COR-L47 (cell line): ENCODE results near the gene KLK7.

Experiments used
- DNase-seq: peaks from one replicate; lab custom pipeline; 2025; lab: John Stamatoyannopoulos, UW

KLK7 gene

DNA sequence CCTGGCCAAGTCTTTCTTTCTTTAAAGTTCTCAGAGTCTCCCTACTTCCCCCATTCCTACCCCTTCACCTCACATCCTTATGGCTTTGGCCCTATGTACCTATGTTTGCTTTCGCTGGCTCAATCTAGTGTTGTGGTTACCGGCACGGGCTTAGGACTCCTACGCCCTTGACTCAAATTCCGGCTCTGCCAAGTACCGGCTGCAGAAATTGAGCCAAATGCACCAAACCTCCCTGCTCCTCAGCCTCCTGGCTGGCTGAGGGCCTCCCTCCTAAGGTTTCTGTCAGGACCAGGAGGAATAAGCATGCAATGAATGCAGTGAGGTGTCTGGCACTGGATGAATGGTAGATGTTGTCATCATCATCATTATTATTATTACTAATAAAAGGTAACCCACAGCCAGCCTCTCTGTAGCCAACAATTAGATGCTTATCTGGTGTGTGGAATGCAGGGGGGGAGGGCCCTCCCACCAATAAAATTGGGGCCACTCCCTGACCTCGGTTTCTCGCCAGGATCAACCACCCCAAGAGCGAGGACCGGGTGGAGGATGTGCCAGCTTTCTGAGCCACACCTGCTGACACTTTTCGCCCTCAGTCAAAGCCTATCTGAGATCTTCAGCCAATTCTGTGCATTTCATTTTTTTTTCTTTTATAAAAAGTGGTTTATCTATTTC, 51.6 kb downstream of the KLK7 start:
- no peak for DNase-seq

DNA sequence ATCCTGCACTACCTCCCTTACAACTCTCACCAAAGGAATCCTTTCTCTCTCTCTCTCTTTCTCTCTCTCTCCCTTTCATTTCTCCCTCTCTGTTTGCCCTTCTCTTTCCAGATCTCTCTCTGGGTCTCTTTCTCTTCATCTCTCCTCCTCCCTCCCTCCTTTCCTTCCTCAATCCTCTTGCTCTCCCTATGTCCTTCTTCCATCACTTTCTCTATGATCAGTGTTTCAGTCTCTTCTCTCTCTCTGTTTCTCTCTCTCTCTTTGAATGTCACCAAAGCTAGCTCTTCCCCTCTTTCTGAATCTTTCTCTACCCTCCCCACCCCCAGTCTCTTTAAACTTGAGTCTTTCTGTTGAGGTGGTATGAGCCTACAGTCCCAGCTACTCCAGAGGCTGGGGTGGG, 52.7 kb downstream of the KLK7 start:
- DNase-seq, result no peak

DNA sequence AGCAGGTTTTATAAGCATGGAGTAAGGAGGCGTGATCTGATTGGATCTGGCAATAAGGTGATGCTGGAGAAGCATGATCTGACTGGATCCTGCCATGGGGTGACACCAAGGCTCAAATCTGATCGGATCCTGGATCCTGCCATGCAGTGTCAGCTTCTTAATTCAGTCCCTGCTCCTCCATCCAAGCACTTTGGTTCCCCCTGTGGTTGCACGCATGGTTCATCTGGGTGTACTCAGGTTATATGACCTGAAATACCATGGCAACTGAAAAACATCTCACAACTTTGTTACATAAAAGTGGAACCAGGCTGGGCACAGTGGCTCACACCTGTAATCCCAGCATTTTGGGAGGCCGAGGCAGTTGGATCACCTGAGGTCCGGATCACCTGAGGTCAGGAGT, 54.9 kb downstream of the KLK7 start:
- no peak for DNase-seq
